GM18499 (cell line): Measurements from ENCODE around the gene STK31.
"Not testable (repeated sequence)": the region's sequence is repeated elsewhere in the genome, so short reads cannot be mapped to it uniquely, and the experiment has no call there.

Source experiments
- ATAC-seq: cut with Tn5 transposase; IDR thresholded peaks from one replicate; pipeline ENCODE4 v1.9.1; 2021; ENCODE audit warnings: moderate number of reproducible peaks; ENCODE audit not compliant: insufficient read depth, unreplicated experiment

STK31 gene

DNA sequence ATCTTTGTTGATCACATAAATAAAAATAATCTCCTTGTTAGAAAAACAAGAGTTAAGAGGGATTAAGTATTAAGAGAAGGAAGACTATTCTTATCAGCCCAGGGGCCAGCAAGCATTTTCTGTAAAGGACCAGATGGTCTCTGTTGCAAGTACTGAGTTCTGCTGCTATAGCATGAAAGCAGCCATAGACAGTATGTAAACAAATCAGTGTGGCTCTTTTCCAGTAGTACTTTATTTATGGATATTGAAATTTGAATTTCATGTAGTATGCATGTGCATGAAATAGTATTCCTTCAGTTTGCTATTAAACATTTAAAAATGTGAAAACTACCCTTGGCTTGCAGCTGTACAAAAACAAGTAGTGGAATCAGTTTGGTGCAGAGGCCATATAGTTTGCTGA, 81.7 kb downstream of the STK31 start:
- ATAC-seq: no peak

DNA sequence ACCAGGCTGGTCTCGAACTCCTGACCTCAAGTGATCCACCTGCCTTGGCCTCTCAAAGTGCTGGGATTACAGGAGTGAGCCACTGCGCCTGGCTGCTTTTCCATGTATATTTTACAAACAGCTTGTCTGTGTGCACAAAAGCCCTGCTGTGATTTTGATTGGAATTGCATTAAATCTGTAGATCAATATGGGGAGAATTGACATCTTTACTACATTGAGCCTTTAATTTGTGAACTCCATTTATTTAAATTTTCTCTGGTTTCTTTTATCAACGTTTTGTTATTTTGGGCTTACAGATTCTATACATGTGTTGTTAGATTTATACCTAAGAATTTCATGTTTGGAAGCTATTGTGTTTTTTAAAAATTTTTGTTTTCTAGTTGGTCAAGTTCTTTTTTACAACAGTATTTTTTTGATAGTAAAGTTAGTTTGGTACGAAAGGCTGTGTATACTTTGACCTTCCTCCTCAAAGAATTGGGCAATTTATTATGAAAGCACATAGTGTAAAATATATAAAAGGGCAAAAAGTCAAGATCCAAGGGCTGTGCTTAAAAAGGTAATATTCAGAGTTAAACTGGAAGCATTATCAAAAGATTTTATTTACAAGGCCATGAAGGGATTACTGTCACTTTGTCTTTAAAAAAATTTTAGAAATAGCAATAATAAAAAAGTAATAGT, 92.8 kb downstream of the STK31 start:
- no peak for ATAC-seq

DNA sequence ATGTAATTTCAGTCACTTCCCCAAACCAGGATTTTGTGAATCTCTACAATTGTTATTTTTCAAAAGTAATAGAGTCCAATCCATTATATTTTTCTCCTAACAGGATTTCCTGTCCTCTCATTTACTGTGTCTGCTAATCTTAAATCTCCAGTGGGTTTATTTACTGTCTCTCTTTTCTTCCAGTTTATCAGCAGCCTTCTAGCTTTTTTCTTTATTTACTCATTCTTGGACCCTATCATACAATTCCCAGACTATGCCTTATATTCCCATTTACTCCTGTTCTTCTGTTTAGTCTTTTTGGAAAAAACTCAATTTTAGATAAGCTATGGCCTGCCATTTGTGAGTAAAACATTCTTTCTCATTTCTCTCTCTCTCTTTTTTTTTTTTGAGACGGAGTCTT, 94.7 kb downstream of the STK31 start:
- no peak for ATAC-seq

DNA sequence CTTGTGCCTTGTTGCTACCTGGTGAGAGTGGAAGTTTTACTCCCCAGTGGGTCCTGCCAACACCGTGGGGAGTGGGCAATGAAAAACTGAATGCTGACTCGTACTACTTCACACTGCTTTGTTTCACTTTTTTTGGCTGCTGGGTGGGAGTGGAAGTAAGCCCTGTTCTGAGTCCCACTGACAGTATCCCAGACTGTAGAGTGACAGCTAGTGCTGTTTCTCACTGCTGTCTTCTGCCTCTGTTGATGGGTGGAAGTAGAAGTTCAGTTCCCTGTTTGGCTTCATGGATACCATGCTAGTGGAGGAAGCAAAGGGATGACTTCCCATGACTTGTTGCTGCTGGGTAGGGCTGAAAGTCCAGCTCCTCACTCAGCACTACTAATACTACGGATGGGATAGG, 98.4 kb downstream of the STK31 start:
- no peak for ATAC-seq

DNA sequence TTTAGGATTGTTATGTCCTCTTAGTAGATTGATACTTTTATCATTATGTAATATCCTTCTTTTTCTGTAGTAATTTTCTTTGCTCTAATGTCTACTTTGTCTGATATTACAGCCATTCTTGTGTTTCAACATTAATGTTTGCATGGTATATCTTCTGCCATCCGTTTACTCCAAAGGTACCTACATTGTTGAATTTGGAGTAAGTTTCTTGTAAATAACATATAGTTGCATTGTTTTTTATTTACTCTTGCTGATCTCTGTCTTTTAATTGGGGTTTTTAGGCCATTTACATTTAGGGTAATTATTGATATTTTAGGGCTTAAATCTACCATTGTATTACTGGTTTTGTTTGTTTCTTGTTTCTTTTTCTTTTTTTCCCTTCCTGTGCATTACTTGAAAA, 100.1 kb downstream of the STK31 start:
- no peak for ATAC-seq

DNA sequence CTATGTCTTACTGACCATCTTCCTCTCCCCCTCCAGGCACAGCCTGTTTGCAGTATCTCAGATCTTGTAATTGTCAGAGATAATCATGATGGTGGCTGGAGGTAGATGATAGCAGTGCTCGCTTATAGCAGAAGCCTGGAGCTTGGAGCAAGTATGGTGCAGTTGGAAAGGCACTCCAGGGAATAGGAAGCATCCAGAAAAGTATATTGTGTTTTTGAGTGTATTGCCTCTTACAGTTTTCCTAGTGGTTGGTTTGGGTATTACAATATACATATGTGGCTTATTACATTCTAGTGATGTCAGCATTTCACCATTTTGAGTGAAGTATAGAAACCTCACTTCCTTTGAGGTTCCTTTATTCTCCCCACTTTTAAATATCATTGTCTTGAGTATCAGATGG, 101.5 kb downstream of the STK31 start:
- no peak for ATAC-seq

DNA sequence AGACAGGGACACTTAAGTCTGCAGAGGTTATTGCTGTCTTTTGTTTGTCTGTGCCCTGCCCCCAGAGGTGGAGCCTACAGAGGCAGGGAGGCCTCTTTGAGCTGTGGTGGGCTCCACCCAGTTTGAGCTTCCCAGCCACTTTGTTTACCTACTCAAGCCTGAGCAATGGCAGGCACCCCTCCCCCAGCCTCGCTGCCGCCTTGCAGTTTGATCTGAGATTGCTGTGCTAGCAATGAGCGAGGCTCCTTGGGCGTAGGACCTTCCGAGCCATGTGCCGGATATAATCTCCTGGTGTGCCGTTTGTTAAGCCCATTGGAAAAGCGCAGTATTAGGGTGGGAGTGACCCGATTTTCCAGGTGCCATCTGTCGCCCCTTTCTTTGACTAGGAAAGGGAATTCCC, 118.1 kb downstream of the STK31 start:
- ATAC-seq: not testable (repeated sequence)

DNA sequence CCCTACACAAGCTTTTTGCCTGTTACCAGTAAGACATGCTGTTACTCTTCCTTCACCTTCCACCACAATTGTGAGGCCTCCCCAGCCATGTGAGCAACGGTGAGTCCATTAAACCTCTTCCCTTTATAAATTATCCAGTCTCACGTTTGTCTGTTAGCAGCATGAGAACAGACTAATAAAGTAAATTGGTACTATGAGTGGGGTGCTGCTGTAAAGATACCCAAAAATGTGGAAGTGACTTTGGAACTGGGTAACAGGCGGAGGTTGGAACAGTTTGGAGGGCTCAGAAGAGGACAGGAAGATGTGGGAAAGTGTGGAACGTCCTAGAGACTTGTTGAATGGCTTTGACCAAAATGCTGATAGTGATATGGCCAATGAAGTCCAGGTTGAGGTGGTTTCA, 122.7 kb downstream of the STK31 start:
- not testable (repeated sequence) for ATAC-seq

DNA sequence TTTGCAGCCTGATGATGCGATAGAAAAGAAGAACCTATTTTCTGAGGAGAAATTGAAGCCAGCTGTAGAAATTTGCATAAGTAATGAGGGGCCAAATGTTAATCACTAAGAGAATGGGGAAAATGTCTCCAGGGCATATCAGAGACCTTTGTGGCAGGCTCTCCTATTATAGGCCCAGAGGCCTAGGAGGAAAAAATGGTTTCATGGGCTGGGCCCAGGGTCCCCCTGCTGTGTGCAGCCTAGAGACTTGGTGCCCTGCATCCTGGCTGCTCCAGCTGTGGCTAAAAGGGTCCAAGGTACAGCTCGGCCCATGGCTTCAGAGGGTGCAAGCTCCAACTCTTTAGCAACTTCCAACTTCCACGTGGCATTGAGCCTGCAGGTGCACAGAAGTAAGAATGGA, 123.4 kb downstream of the STK31 start:
- ATAC-seq: no peak

DNA sequence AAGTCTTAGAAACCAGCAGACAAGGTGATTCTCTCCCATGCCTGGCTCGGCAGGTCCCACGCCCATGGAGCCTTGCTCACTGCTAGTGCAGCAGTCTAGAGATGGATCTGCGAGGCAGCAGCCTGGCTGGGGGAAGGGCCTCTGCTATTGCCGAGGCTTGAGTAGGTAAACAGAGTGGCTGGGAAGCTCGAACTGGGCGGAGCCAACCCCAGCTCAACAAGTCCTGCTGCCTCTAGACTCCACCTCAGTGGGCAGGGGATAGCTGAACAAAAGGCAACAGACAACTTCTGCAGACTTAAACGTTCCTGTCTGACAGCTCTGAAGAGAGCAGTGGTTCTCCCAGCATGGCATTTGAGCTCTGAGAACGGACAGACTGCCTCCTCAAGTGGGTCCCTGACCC, 134.8 kb downstream of the STK31 start:
- ATAC-seq: not testable (repeated sequence)

DNA sequence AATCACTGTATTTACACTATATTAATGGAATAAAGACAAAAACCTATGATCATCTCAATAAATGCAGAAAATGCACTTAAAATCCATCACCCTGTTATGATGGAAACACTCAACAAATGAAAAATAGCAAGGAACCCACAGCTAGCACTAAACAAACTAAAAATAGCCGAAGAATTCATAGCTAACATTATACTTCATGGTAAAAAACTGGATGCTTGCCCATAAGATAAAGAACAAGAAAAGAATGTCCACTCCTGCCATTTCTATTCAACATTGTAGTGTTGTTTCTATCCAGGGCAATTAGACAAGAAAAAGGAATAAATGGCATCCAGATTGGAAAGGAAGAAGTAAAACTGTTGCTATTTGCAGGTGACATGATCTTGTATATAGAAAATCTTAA, 142.1 kb downstream of the STK31 start:
- ATAC-seq: no peak

DNA sequence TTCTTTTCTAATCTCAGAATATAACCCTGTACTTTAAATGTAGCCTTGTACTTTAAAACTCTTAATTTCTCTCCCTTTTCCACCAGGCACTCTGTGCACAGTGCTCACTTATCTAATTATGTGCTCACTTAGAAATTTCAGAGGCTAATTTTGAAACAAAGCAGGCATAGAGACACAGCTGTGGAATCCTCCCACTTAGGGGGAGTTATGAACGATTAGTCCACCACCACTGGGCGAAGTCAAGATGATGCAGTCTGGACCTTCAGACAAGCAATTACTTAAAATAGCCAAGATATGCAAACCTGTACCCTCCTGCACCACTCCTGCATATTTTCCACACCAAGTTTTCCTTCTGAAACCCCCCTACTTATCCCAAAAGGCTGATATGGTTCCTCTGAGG, 143.0 kb downstream of the STK31 start:
- ATAC-seq: no peak

DNA sequence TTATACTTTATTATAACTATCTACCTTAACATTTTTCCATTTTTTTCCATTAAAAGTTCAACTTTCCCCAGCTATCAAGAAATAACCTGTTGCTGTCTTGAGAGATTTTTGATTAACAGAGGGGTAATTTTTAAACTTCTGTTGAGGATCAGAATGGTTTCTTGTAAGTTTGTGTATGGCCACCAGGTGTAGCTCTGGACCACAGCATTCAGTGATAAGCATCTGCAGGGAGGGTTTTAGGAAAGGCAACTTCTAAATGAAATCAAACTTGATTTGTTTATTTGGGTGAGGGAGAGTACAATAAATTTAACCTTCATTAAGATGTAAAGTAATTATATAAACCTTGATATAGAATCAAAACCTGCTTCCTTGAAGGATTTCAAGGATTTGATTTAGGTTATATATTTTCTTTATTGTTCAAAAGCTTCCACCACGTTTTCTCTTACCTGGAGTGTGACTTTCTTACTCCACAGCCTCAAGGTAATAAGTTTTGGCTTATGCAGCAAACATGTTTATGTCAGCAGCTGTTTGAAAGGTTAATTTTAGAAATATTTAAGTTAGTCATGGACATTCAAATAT, 153.3 kb downstream of the STK31 start:
- ATAC-seq: no peak

DNA sequence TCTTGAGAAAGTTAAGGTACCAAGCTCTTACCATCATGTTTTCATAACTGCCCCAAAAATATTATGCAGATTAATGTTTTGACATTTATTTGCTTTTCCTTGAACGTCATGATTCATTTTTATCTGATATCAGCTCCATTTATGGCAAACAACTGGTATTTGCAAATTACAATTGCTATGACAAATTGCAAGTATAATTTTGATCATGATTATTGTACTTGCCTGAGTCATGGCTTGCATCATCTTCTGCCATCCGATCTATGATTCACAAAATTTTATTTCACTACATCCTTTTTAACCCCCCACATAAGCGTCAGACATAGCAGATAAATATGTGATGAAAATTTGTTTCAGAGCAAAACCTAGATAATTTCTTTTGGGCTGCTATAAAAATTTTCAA, 155.0 kb downstream of the STK31 start:
- no peak for ATAC-seq

DNA sequence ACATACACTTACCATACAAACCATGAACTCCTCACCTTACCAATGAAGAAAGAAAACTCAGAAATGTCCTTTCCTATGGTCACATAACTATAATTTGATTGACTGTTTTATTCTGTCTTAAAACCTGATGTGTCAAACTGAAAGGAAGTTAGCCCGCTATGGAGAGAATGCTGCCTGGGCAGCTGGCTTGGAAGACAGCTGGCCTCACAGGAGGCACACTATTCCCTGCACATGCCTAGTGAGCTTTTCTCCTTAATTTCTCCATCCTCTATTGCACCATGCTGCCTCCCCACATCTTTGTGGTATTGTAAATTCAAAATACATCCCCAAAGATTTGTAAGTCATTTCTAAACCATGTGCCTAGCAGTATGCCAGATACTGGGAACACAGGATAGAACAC, 163.3 kb downstream of the STK31 start:
- no peak for ATAC-seq

DNA sequence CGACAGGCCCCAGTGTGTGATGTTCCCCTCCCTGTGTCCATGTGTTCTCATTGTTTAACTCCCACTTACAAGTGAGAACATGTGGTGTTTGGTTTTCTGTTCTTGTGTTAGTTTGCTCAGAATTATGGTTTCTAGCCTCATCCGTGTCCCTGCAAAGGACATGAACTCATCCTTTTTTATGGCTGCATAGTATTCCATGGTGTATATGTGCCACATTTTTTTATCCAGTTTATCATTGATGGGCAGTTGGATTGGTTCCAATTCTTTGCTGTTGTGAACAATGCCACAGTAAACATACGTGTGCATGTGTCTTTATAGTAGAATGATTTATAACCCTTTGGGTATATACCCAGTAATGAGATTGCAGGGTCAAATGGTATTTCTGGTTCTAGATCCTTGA, 166.5 kb downstream of the STK31 start:
- ATAC-seq: not testable (repeated sequence)
